Pulmonary artery endothelial cell (primary cell): ENCODE results near the gene HSPG2. TPM values are rescaled to one million over a fixed set of nuclear protein-coding genes. Genes with fewer than 3 reads are reported as not detected.

Experiments
- total RNA-seq: library from RNA; depleted of rRNA; stranded (reverse); fragments of >200 nt; gene quantifications from 2 replicates; pipeline ENCODE4 v1.2.3, GENCODE V29; 2014

Gene HSPG2
- total RNA-seq, 1 donor from 2014 or later = 1,405 TPM

Other genes with a start within 250 kb of the HSPG2 start
- 70.4 and 89.7 TPM in 2 replicates for gene USP48, start 154.2 kb downstream of the HSPG2 start, total RNA-seq
- gene LDLRAD2, start 125.0 kb downstream of the HSPG2 start, total RNA-seq = not detected in 2 replicates
- gene CELA3B, start 39.7 kb upstream of the HSPG2 start, total RNA-seq = 0.07 and 0.26 TPM in 2 replicates
- not detected in 2 replicates for gene CELA3A, start 64.3 kb upstream of the HSPG2 start, total RNA-seq
- 947 and 965 TPM in 2 replicates for gene CDC42, start 115.4 kb upstream of the HSPG2 start, total RNA-seq
- 0.04 and 0.13 TPM in 2 replicates for gene WNT4, start 205.8 kb upstream of the HSPG2 start, total RNA-seq